ENCODE data around the gene PIR.

Gene PIR

GRCh38 chrX:15448010-15448639 is 45.0 kb downstream of the PIR start:
- Histone ChIP-seq H3K4me1 (no peaks in the 10 kb centered on the region), H3K4me3 (ENCODE audit: low read depth, low read length) (no peak overlapping the region), H3K27me3 (no peaks in the 10 kb centered on the region), H3K9me3 (no peaks in the 10 kb centered on the region), H3K36me3 (no peaks in the 10 kb centered on the region)
- no peak for TF ChIP-seq CTCF (IDR thresholded peaks at IDR 0.05; ENCODE audit: low read depth, low read length)
- no peak for DNase-seq

GRCh38 chrX:15441464-15441863 is 51.7 kb downstream of the PIR start:
- Histone ChIP-seq H3K27me3 (no peaks in the 10 kb centered on the region), H3K4me3 (ENCODE audit: low read depth, low read length) (no peak overlapping the region), H3K9me3 (no peaks in the 10 kb centered on the region), H3K36me3 (no peaks in the 10 kb centered on the region), H3K4me1 (no peaks in the 10 kb centered on the region)
- TF ChIP-seq CTCF (IDR thresholded peaks at IDR 0.05; ENCODE audit: low read depth, low read length), result no peak
- DNase-seq, result peak; percentile 10

- DNase-seq, result no peak
- H3K4me1 ChIP-seq, result no peaks in the 10 kb centered on the region
- H3K4me3 ChIP-seq (ENCODE audit: low read depth, low read length), result no peak overlapping the region
- H3K9me3 ChIP-seq, result no peaks in the 10 kb centered on the region
- TF ChIP-seq CTCF (IDR thresholded peaks at IDR 0.05; ENCODE audit: low read depth, low read length), result no peak
- H3K27me3 ChIP-seq, result no peaks in the 10 kb centered on the region
- no peaks in the 10 kb centered on the region for H3K36me3 ChIP-seq
Measured at GRCh38 chrX:15438332-15438731, 54.8 kb downstream of the PIR start.

- H3K36me3 ChIP-seq, result no peaks in the 10 kb centered on the region
- H3K4me3 ChIP-seq (ENCODE audit: low read depth, low read length), result no peak overlapping the region
- no peaks in the 10 kb centered on the region for H3K9me3 ChIP-seq
- H3K4me1 ChIP-seq, result no peaks in the 10 kb centered on the region
- no peaks in the 10 kb centered on the region for H3K27me3 ChIP-seq
- DNase-seq, result no peak
- no peak for TF ChIP-seq CTCF (IDR thresholded peaks at IDR 0.05; ENCODE audit: low read depth, low read length)
Measured at GRCh38 chrX:15437724-15438123, 55.4 kb downstream of the PIR start.

GRCh38 chrX:15435836-15436619 is 57.1 kb downstream of the PIR start:
- TF ChIP-seq CTCF (IDR thresholded peaks at IDR 0.05; ENCODE audit: low read depth, low read length), result no peak
- Histone ChIP-seq H3K4me3 (ENCODE audit: low read depth, low read length) (no peak overlapping the region), H3K9me3 (no peaks in the 10 kb centered on the region), H3K4me1 (no peaks in the 10 kb centered on the region), H3K27me3 (no peaks in the 10 kb centered on the region), H3K36me3 (no peaks in the 10 kb centered on the region)
- no peak for DNase-seq

GRCh38 chrX:15434205-15434604 is 58.9 kb downstream of the PIR start:
- Histone ChIP-seq H3K4me1 (no peaks in the 10 kb centered on the region), H3K36me3 (no peaks in the 10 kb centered on the region), H3K9me3 (no peaks in the 10 kb centered on the region), H3K27me3 (no peaks in the 10 kb centered on the region), H3K4me3 (ENCODE audit: low read depth, low read length) (no peak overlapping the region)
- DNase-seq, result no peak
- no peak for TF ChIP-seq CTCF (IDR thresholded peaks at IDR 0.05; ENCODE audit: low read depth, low read length)

Measured in BE2C (cell line).